Right forelimb (tissue), 1 donor: ENCODE measurements around the gene TAF1.
"Not testable (repeated sequence)": the region's sequence is repeated elsewhere in the genome, so short reads cannot be mapped to it uniquely, and the experiment has no call there.

ENCODE experiments used
- DNase-seq: peaks from one replicate; pipeline ENCODE4 v3.0.0-alpha.2; 2018

Gene TAF1, protein sequence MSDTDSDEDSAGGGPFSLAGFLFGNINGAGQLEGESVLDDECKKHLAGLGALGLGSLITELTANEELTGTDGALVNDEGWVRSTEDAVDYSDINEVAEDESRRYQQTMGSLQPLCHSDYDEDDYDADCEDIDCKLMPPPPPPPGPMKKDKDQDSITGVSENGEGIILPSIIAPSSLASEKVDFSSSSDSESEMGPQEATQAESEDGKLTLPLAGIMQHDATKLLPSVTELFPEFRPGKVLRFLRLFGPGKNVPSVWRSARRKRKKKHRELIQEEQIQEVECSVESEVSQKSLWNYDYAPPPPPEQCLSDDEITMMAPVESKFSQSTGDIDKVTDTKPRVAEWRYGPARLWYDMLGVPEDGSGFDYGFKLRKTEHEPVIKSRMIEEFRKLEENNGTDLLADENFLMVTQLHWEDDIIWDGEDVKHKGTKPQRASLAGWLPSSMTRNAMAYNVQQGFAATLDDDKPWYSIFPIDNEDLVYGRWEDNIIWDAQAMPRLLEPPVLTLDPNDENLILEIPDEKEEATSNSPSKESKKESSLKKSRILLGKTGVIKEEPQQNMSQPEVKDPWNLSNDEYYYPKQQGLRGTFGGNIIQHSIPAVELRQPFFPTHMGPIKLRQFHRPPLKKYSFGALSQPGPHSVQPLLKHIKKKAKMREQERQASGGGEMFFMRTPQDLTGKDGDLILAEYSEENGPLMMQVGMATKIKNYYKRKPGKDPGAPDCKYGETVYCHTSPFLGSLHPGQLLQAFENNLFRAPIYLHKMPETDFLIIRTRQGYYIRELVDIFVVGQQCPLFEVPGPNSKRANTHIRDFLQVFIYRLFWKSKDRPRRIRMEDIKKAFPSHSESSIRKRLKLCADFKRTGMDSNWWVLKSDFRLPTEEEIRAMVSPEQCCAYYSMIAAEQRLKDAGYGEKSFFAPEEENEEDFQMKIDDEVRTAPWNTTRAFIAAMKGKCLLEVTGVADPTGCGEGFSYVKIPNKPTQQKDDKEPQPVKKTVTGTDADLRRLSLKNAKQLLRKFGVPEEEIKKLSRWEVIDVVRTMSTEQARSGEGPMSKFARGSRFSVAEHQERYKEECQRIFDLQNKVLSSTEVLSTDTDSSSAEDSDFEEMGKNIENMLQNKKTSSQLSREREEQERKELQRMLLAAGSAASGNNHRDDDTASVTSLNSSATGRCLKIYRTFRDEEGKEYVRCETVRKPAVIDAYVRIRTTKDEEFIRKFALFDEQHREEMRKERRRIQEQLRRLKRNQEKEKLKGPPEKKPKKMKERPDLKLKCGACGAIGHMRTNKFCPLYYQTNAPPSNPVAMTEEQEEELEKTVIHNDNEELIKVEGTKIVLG (N-terminal part only)

DNA sequence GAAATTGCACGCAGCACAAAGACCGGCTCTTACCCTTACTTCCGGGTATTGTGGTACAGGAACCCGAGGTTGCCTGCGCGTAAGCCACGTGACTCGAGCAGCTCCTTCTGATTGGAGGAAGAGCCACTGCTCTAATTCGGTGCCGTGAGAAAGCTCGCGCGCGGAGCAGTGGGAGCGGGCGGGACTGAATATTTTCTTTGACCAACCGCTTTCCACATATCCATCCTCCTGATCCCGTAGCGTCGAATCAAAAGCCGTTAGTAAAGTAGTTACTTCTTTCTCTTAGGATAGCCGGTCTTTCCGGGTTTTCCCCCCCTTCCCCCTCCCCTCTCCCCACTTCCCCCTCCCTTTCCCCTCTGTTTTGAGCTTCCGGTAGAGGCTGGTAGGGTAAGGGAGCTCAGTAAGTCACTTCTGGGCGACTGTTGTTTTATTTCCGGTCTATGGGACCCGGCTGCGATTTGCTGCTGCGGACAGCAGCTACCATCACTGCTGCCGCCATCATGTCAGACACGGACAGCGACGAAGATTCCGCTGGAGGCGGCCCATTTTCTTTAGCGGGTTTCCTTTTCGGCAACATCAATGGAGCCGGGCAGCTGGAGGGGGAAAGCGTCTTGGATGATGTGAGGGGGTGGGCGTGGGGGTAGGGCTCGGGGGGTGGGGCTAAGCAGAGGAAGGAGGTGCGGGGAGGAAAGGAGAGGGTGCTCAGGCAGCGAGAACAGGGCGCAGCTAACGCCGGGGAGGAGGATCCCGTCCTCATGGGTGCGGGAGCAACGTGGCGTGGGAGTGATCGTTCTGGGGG lies at the start of gene TAF1:
Gene TAF1, plus strand, starts transcription at position 483 of the 799 bp plus-strand sequence. Its CDS starts 18 bp downstream, at position 501.
- peak; percentile 88 for DNase-seq

DNA sequence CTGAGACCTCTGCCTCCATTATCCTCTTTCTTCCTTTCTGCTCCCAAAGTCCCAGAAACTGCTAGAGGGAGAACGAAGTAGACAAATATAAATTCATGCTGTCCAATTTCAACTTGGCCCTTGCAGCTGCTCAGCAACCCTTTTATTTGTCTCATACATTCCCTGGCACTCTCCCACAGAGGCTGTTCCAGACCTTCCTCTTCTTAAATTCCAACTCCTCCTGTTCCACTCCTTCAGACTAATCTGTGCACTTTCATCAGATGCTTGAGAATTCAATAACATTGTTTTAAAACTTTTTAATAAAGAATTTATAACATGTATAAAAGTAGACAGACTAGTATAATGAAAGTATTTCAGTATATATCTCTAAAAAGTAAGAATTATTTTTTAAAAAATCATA lies 49.2 kb upstream of the TAF1 start:
- DNase-seq = not testable (repeated sequence)

DNA sequence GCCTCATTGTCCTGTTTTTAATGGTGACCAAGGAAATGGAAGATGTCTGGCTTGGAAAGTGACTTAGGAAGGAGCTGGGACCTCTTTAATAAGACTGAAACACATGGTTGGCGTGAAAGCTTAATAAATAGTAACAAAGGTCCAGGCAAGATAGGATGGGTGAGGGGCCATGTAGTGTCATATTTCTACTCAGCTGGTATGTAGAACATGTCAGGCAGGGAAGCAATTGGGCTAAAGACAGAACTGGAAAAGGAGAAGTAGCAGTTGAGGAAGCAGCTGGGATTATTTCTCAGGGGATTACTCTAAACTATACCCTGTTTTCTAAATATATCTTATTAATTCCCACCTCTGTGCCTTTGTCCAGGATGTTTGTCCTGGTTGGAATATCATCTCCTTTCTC lies 46.0 kb upstream of the TAF1 start:
- DNase-seq = no peak

DNA sequence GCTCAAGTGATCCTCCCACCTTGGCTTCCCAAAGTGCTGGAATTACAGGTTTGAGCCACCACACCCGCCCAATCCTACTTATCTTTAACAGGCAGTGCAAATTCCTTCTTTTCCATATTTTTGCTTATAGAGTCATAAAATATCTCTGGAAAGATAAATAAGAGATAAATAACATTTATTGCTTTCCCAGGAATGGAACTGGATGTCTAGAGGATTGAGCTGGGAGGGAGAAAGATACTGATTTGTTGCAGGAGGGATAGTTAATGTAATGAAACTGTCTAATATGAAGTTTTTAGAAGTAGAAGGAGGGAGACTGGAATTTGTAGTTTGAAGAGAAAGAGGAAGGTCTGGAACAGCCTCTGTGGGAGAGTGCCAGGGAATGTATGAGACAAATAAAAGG lies 44.4 kb upstream of the TAF1 start:
- DNase-seq = no peak

DNA sequence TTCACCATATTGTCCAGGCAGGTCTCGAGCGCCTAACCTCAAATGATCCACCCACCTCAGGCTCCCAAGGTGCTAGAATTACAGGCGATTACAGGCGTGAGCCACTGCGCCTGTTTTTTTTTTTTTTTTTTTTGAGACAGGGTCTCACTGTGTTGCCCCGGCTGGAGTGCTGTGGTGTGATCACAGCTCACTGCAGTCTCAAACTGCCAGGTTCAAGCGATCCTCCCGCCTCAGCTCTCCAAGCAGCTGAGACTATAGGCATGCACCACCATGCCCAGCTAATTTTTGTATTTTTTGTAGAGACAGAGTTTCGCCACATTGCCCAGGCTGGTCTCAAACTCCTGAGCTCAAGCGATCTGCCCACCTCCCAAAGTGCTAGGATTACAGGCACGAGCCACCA lies 41.7 kb upstream of the TAF1 start:
- not testable (repeated sequence) for DNase-seq

DNA sequence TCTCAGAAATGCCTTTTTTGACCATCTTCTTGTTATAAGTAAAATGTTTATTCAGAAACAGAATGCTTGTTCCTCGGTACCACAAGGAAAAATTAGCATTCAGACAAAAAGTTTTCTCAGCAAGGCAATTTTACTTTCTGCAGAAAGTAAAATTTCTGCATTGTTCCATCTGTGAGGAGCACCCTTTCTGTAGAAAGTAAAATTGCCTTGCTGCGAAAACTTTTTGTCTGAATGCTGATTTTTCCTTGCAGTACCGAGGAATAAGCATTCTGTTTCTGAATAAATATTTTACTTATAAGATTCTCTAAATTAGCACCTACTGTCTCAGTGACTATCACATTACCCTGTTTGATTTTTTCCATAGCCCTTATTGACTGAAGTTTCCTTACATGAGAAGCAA lies 39.8 kb upstream of the TAF1 start:
- no peak for DNase-seq

DNA sequence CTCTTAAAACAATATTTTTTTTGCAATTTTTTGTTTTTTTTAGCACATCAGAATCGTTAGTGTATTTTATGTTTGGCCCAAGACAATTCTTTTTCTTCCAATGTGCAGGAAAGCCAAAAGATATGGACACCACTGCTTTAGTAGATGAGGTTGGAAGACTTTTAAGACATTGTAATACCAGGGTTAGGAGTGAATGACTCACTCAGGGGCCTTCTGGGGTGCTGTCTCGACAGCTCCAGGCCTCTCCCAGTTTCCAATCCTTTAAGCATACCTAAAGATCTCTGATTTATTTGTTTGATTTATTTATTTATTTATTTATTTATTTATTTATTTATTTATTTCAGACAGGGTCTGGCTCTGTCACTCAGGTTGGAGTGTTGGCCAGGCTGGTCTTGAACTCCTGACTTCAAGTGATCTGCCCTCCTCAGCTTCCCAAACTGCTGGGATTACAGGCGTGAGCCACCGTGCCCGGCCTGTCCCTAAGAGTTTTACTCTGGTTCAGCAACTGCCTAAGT lies 16.9 kb upstream of the TAF1 start:
- DNase-seq = not testable (repeated sequence)

DNA sequence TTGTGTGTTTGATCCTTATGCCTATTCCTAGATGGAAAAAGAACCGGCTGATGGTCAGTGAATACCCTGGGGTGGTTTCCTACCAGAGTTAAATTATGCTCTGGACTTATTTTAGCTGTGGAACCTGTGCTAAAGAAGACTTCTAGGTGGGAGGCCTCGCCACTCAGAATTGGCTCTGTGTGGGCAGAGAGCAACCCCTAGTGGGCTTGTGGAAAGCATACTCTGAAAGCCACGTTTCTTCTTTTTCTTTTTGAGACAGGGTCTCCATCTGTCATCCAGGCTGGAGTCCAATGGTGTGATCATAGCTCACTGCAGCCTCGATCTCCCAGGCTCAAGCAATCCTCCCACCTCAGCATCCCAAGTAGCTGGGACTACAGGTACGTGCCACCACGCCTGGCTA lies 16.3 kb upstream of the TAF1 start:
- DNase-seq = not testable (repeated sequence)

DNA sequence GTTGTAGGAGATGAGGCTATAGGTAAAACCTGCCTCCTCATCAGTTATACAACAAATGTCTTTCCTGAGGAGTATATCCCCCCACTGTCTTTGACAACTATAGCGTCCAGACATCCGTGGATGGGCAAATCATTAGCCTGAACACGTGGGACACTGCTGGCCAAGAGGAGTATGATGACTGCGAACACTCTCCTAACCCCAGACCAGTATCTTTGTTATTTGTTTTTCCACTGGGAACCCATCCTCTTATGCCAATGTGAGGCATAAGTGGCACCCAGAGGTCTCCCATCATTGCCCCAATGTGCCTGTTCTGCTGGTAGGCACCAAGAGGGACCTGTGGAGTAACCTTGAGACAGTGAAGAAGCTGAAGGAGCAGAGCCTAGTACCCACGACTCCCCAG lies 13.7 kb upstream of the TAF1 start:
- not testable (repeated sequence) for DNase-seq

DNA sequence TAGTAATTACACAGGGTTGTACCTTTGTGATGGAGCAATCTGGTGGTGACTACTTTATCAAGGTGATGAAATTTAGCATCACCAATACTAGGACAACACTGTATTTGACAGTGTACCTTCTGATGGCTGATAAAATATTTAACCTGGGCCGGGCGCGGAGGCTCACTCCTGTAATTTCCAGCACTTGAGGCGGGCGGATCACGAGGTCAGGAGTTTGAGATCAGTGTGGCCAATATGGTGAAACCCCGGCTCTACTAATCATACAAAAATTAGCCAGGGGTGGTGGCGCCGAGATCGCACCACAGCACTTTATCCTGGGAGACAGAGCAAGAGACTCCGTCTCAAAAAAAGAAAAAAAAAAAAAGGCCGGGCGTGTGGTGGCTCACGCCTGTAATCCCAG lies 1.9 kb upstream of the TAF1 start:
- DNase-seq = no peak

DNA sequence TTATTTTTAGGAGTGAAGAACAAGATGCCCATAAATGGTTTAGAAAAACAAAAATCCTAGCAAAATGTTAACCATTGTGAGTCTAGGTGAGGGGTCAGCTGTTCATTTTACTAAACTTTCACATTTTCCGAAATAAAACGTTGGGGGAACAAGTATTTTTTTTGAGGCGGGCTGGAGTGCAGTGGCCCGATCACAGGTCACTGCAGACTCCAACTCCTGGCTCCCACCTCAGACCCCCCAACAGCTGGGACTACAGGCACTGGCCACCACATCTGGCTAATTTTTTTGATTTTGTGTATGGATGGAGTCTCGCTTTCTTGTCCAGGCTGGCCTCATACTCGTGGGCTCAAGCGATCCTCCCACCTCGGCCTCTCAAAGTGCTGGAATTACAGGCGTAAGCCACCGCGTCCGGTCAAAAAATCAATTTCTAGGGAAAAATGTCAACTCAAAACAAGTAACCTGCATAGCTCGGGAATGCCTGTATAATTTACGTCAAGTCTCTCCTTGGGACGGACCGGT lies 742 bp upstream of the TAF1 start:
- DNase-seq = no peak

DNA sequence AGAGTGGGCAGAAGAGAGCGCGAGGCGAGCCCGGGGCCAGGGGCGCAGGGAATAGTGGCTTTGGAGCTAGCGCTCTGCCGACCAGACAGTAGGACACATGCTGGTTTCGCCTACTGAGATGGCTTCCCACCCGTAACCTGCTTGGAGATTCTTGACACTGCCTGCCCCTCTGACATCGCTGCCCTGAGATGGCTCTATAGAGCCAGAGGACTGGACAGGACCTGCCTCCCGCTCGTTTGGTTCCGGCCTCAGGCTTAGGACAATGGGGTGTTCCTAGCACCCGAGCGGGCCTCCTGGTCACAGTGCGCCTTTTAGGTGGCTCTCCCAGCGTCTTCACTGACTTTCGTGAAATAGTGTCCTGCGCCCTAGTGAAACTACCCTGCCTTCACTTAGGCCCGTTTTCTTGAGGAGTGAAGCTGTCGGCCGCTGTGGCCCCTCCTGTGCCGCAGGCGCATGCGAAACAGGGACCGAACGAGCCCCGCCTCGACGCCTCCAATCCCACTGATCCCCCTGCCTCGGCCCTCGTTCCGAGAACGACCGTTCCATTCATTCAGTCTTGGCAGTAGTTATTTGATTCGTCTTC lies 608 bp downstream of the TAF1 start:
- DNase-seq = peak; percentile 49

DNA sequence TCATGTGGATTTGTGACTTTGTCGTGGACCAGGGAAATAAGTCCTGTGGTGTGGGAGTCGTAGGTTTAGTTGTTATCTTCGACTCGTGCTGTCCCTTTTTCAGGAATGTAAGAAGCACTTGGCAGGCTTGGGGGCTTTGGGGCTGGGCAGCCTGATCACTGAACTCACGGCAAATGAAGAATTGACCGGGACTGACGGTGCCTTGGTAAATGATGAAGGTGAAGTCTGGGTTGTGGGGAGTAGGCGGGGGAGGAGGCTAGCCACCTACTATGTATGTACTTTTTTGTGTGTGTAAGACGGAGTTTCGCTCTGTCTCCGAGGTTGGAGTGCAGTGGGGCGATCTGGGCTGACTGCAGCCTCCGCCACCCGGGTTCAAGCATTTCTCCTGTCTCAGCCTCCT lies 1.2 kb downstream of the TAF1 start:
- DNase-seq = no peak

DNA sequence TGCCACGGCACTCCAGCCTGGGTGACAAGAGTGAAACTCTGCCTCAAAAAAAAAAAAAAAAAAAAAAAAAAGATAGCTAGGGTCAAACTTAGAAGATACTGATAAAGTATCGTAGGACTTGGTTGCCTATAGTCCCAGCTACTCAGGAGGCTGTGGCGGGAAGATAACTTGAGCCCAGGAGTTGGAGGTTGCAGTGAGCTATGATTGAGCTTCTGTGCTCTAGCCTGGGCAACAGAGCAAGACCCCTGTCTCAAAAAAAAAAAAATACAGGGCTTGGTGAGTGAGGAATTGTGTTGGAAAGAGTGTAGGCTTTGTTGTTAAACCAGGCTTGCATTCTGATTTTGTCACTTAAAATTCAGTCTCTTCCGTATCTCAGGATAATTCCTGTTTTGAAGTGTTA lies 6.2 kb downstream of the TAF1 start:
- DNase-seq = no peak

DNA sequence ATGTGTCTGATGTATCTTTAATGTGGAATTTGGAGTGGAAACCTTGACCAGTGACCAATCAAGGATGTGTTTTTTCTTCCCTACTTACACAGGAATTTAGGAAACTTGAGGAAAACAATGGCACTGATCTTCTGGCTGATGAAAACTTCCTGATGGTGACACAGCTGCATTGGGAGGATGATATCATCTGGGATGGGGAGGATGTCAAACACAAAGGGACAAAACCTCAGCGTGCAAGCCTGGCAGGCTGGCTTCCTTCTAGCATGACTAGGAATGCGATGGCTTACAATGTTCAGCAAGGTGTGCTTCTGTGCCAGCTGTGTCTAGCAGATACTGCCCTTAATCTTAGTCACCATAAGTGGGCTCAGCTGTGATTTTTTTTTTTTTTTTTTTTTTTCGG lies 12.6 kb downstream of the TAF1 start:
- DNase-seq = no peak

DNA sequence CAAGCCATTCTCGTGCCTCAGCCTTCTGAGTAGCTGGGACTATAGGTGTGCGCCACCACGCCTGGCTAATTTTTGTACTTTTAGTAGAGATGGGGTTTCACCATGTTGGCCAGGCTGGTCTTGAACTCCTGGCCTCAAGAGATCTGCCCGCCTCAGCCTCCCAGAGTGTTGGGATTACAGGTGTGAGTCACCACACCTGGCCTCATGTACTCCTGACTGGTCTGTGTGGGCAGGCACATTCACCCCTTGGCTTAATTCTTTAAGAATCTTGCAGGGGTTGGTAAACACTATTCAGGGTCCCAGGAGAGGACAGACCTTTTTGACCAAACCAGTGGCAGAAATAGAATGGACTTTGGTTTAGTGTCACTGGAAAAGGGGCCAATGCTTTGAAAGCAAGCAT lies 25.6 kb downstream of the TAF1 start:
- DNase-seq = not testable (repeated sequence)

DNA sequence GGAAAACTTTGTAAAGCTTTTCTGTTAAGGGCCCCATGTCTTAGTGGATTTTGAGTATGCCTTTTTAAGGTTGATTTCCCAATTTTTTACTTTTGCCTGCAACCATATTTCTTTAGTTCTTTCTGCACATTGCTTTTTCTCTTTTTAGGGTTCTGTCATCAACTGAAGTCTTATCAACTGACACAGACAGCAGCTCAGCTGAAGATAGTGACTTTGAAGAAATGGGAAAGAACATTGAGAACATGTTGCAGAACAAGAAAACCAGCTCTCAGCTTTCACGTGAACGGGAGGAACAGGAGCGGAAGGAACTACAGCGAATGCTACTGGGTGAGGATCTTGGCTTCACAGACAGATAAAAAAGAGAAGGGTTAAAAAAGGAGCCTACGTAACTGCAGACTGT lies 27.8 kb downstream of the TAF1 start:
- no peak for DNase-seq

DNA sequence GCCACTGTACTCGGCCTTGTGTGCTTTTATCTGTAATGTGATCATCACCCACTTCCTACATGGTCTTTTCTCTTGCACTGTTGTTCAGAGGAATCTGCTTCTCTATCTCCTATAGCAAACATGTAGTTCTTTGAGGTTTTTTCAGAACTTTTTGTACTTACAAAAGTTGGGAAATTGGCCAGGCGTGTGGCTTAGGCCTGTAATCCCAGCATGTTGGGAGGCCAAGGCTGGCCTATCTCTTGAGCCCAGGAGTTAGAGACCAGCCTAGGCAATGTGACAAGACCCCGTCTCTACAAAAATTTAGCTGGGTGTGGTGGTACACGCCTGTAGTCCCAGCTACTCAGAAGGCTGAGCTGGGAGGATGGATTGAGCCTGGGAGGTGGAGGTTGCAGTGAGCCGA lies 30.4 kb downstream of the TAF1 start:
- DNase-seq = no peak

DNA sequence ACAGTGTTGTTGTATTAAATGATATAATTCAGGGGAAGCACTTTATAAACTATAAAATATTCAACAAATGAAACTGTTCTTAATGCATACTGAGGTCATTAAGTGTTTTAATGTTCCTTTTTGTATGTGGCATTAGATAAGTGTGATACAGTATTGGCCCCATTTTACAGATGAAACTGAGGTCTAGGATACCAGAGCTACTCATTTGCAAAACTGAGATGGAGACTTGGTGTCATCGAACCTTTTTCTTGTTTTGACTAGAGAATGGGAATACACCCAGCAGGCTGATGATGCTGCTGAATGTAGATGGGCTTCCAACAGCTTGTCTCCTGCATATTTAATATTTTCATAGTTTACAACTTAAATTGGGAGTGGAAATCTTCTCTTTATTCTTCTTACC lies 34.6 kb downstream of the TAF1 start:
- DNase-seq = no peak

DNA sequence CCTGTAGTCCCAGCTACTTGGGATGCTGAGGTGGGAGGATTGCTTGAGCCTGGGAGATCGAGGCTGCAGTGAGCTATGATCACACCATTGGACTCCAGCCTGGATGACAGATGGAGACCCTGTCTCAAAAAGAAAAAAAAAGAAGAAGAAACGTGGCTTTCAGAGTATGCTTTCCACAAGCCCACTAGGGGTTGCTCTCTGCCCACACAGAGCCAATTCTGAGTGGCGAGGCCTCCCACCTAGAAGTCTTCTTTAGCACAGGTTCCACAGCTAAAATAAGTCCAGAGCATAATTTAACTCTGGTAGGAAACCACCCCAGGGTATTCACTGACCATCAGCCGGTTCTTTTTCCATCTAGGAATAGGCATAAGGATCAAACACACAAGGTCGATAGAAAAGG lies 50.1 kb downstream of the TAF1 start:
- DNase-seq = not testable (repeated sequence)

DNA sequence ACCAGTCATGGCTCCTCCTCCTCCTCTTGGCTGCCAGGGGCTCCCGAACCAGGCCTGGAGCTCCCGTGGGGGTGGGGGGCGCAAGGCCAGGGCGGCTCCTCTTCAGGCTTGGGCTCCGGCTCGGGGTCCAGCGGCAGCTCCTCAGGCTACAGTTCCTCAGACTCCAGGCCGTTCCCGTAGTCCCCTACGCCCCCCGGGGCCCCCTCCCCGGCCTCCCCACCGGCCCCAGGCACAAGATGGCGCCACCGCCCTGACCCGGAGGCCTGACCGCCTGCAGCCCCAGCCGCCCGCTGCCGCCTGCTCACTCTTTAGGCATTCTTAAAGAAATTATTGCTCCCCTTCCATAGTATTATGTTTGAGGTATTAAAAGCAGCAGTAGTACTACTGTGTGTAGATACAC lies 54.5 kb downstream of the TAF1 start:
- DNase-seq = no peak
